ENCODE data around the gene SPATA32.

Gene SPATA32

GRCh38 chr17:45225964-45226530, 35.8 kb downstream of the SPATA32 start (continued):
- peak; percentile 59 for TF ChIP-seq ZNF398 (tag by site-specific recombination; IDR thresholded peaks at IDR 0.05)
- no peak for TF ChIP-seq ZNF2 (tag by site-specific recombination; IDR thresholded peaks at IDR 0.05)
- TF ChIP-seq ZFHX2 (tag by site-specific recombination; conservative IDR thresholded peaks at IDR 0.05): peak; percentile 26; the same call in 1 of the 2 replicates
- no peak for TF ChIP-seq ZNF580 (tag by site-specific recombination; IDR thresholded peaks at IDR 0.05)
- peak; percentile 64 for TF ChIP-seq GLIS1 (tag by site-specific recombination; IDR thresholded peaks at IDR 0.05)
- peak; percentile 61 for TF ChIP-seq GLIS2 (tag by site-specific recombination; IDR thresholded peaks at IDR 0.05)
- no peak for TF ChIP-seq ZNF76 (tag by site-specific recombination; IDR thresholded peaks at IDR 0.05; ENCODE audit: borderline replicate concordance, low read depth)
- TF ChIP-seq ZNF335 (tag by site-specific recombination; conservative IDR thresholded peaks at IDR 0.05): peak; percentile 9; the same call in 1 of the 2 replicates
- TF ChIP-seq ZNF555 (tag by site-specific recombination; conservative IDR thresholded peaks at IDR 0.05): no peak
- TF ChIP-seq ZNF23 (tag by site-specific recombination; IDR thresholded peaks at IDR 0.05; ENCODE audit: borderline replicate concordance): no peak
- peak; percentile 27 for TF ChIP-seq SP2 (tag by site-specific recombination; IDR thresholded peaks at IDR 0.05)

GRCh38 chr17:45225051-45225700, 36.7 kb downstream of the SPATA32 start:
- ChIA-PET POLR2A (interaction anchor here (1.6 kb wide), 1 partner anchor 76 kb away, joined by 8 read pairs; the partner anchor contains the start of gene HEXIM1), CTCF (interaction anchor here (0.6 to 10.4 kb wide), 10 partner anchors 8 to 201 kb away, joined by 3 to 192 read pairs (median 4); partner anchors contain the start of gene MAP3K14)
- no peak overlapping the region for H3K4me3 ChIP-seq (ENCODE audit: low read depth, low read length)
- H3K4me1 ChIP-seq (ENCODE audit: control insufficient read depth, insufficient read depth, low read length): no peaks in the 10 kb centered on the region; the same call in 1 of the 2 replicates
- H3K27ac ChIP-seq (ENCODE audit: extremely low read depth, low read depth, low read length): no peak overlapping the region
- no peaks in the 10 kb centered on the region for H3K36me3 ChIP-seq (ENCODE audit: control insufficient read depth in 2 of 2, insufficient read depth in 1 of 2, low read length in 2 of 2)
- TF ChIP-seq ZNF629 (tag by site-specific recombination; IDR thresholded peaks at IDR 0.05) (no peak), ZNF449 (tag by site-specific recombination; IDR thresholded peaks at IDR 0.05) (0 out of 2 replicates have a peak, but pooled peaks have one; percentile 34), ZSCAN18 (tag by site-specific recombination; IDR thresholded peaks at IDR 0.05) (no peak), ZNF416 (tag by site-specific recombination; IDR thresholded peaks at IDR 0.05) (no peak)
- H3K9me3 ChIP-seq (ENCODE audit: control insufficient read depth, insufficient read depth, low read depth, low read length): no peaks in the 10 kb centered on the region

GRCh38 chr17:45224671-45225050, 37.2 kb downstream of the SPATA32 start:
- TF ChIP-seq ZIC2 (tag by site-specific recombination; IDR thresholded peaks at IDR 0.05) (0 out of 2 replicates have a peak, but pooled peaks have one; percentile 19), ZNF501 (tag by site-specific recombination; IDR thresholded peaks at IDR 0.05) (no peak)
- Histone ChIP-seq H3K4me1 (ENCODE audit: control insufficient read depth, insufficient read depth, low read length) (no peaks in the 10 kb centered on the region; the same call in 1 of the 2 replicates), H3K27ac (ENCODE audit: extremely low read depth, low read depth, low read length) (no peak overlapping the region), H3K9me3 (ENCODE audit: control insufficient read depth, insufficient read depth, low read depth, low read length) (no peaks in the 10 kb centered on the region), H3K4me3 (ENCODE audit: low read depth, low read length) (no peak overlapping the region), H3K36me3 (ENCODE audit: control insufficient read depth in 2 of 2, insufficient read depth in 1 of 2, low read length in 2 of 2) (no peaks in the 10 kb centered on the region)
- POLR2A ChIA-PET: no interaction called here
- CTCF ChIA-PET: interaction anchor here (0.7 to 10.4 kb wide), 4 partner anchors 8 to 201 kb away, joined by 3 to 192 read pairs (median 10); no protein-coding TSS in a partner anchor

Measured in HEK293 (cell line).